GM19455 (cell line): Measurements from ENCODE around the gene LTBP4.
"Not testable (repeated sequence)": the region's sequence is repeated elsewhere in the genome, so short reads cannot be mapped to it uniquely, and the experiment has no call there.

Experiments
- ATAC-seq: cut with Tn5 transposase; IDR thresholded peaks from one replicate; pipeline ENCODE4 v1.9.1; 2021; ENCODE audit not compliant: unreplicated experiment

The LTBP4 gene

GRCh38 chr19:40611096-40611495 is 9.9 kb downstream of the LTBP4 start:
- ATAC-seq, result no peak

- ATAC-seq, result no peak
Observed at GRCh38 chr19:40611900-40612698, 10.9 kb downstream of the LTBP4 start.

GRCh38 chr19:40612831-40613689 is 11.9 kb downstream of the LTBP4 start:
- no peak for ATAC-seq

GRCh38 chr19:40613690-40614621 is 12.8 kb downstream of the LTBP4 start:
- ATAC-seq, result peak; percentile 44

- no peak for ATAC-seq
Observed at GRCh38 chr19:40614622-40615411, 13.6 kb downstream of the LTBP4 start.

GRCh38 chr19:40616178-40616577 is 15.0 kb downstream of the LTBP4 start:
- no peak for ATAC-seq

GRCh38 chr19:40616941-40617340 is 15.8 kb downstream of the LTBP4 start:
- no peak for ATAC-seq

GRCh38 chr19:40617961-40618360 is 16.8 kb downstream of the LTBP4 start:
- ATAC-seq, result no peak

GRCh38 chr19:40619333-40620160 is 18.4 kb downstream of the LTBP4 start:
- no peak for ATAC-seq

GRCh38 chr19:40620161-40620485 is 19.0 kb downstream of the LTBP4 start:
- ATAC-seq, result no peak

- ATAC-seq, result no peak
Observed at GRCh38 chr19:40621283-40621682, 20.1 kb downstream of the LTBP4 start.

GRCh38 chr19:40621966-40622772 is 21.0 kb downstream of the LTBP4 start:
- no peak for ATAC-seq

- ATAC-seq, result no peak
Observed at GRCh38 chr19:40622773-40623075, 21.6 kb downstream of the LTBP4 start.

- no peak for ATAC-seq
Observed at GRCh38 chr19:40623403-40624251, 22.5 kb downstream of the LTBP4 start.

- ATAC-seq, result not testable (repeated sequence)
Observed at GRCh38 chr19:40624369-40625153, 23.4 kb downstream of the LTBP4 start.

GRCh38 chr19:40625406-40626120 is 24.4 kb downstream of the LTBP4 start:
- no peak for ATAC-seq

GRCh38 chr19:40626918-40627317 is 25.7 kb downstream of the LTBP4 start:
- ATAC-seq, result no peak
